Lung (tissue), 12 donors: ENCODE results near the gene UBE2E1. TPM values are rescaled to one million over a fixed set of nuclear protein-coding genes. Genes with fewer than 3 reads are reported as not detected.
A peak's percentile ranks its signal among the peaks of the same experiment; 100 is the strongest.

Experiments used
- ATAC-seq: fragments of 200-7000 bp; cut with Tn5 transposase; one replicate; pipeline ENCODE4 v1.9.1; 2020; ENCODE audit warnings: moderate number of reproducible peaks; ENCODE audit not compliant: insufficient read depth, low FRiP score
- DNase-seq, 3 donors: peaks; one replicate each; pipeline ENCODE4 v3.0.0-alpha.2; 2013 to 2017
- H3K27ac ChIP-seq, 2 donors: one replicate each; pipeline ENCODE4 v1.5.1; 2013; ENCODE audit warnings: mild to moderate bottlenecking in 2 of 2, moderate library complexity in 2 of 2, control low read depth in 1 of 2, inconsistent platforms in 1 of 2, low read depth in 1 of 2, low read length in 1 of 2
- H3K27me3 ChIP-seq, 3 donors: one replicate each; pipeline ENCODE4 v1.5.1; 2013; ENCODE audit warnings: low read length in 2 of 3; ENCODE audit not compliant: control insufficient read depth in 3 of 3, insufficient read depth in 3 of 3
- H3K36me3 ChIP-seq, 4 donors: one replicate each; pipeline ENCODE4 v1.5.1; 2013; ENCODE audit warnings: low read length in 4 of 4, mild to moderate bottlenecking in 1 of 4, moderate library complexity in 1 of 4; ENCODE audit not compliant: control insufficient read depth in 4 of 4, insufficient read depth in 4 of 4
- H3K4me1 ChIP-seq, 5 donors: one replicate each; pipeline ENCODE4 v1.5.1; 2013; ENCODE audit warnings: low read length in 5 of 5, mild to moderate bottlenecking in 2 of 5, moderate library complexity in 1 of 5; ENCODE audit not compliant: control insufficient read depth in 5 of 5, insufficient read depth in 5 of 5
- H3K4me3 ChIP-seq: one replicate; pipeline ENCODE4 v1.5.1; 2013; ENCODE audit warnings: mild to moderate bottlenecking, control low read depth, moderate library complexity
- H3K9ac ChIP-seq, 2 donors: one replicate each; pipeline ENCODE4 v1.5.1; 2013; ENCODE audit warnings: low read length in 2 of 2, control low read depth in 1 of 2; ENCODE audit not compliant: insufficient read depth in 1 of 2
- H3K9me3 ChIP-seq, 4 donors: one replicate each; pipeline ENCODE4 v1.5.1; 2013; ENCODE audit warnings: low read length in 3 of 4, mild to moderate bottlenecking in 1 of 4, moderate library complexity in 1 of 4; ENCODE audit not compliant: control insufficient read depth in 4 of 4, insufficient read depth in 3 of 4
- CTCF ChIP-seq: IDR thresholded peaks from 2 replicates; pipeline ENCODE4 v1.5.1; 2012; ENCODE audit warnings: mild to moderate bottlenecking; ENCODE audit errors: control extremely low read depth, extremely low read depth
- WGBS, 2 donors: extraction: QIAGEN DNeasy Blood & Tissue Kit; methylation state at CpG; one replicate each; pipeline ENCODE4 v1.1.7; 2013; 5-methylcytosine and 5-hydroxymethylcytosine counted together
- polyA plus RNA-seq, 2 donors: library from polyadenylated mRNA; stranded (reverse); fragments of 200-250 nt; gene quantifications; one replicate each; pipeline ENCODE4 v1.2.1, GENCODE V29; 2013
- total RNA-seq, 2 donors: library from RNA; depleted of rRNA in 1 of 2; stranded (reverse); fragments of >200 nt in 1 of 2; gene quantifications; one replicate each; pipeline ENCODE4 v1.2.1, GENCODE V29; 2014 to 2021
- donor health status: control.
- donor health status: control.
- donor health status: Bipolar disorder and iron deficiency.
- donor health status: healthy.
- donor health status: DM: yes; HTN: yes; CAD: no.

The UBE2E1 gene
- total and polyA plus RNA-seq, 4 donors = 74.1 to 156 (median 87.6) TPM

- H3K27me3 ChIP-seq = no peaks in the 10 kb centered on the region
- WGBS, 2 donors = 84 to 92% methylated on average over 7 of the region's 7 CpGs
- no peak overlapping the region for H3K27ac ChIP-seq
- no peak for TF ChIP-seq CTCF
- no peak for ATAC-seq
- DNase-seq = no peak
- H3K36me3 ChIP-seq = peaks cover 0 to 6% (median 2%) of the 10 kb centered on the region in 4 donors
- no peak overlapping the region for H3K9ac ChIP-seq
- no peaks in the 10 kb centered on the region for H3K9me3 ChIP-seq
- H3K4me1 ChIP-seq = peaks cover 0 to 9% (median 0%) of the 10 kb centered on the region in 5 donors
- no peak overlapping the region for H3K4me3 ChIP-seq
Measured at GRCh38 chr3:23926246-23926645, 120.5 kb downstream of the UBE2E1 start.

GRCh38 chr3:23926736-23927135 lies 121.0 kb downstream of the UBE2E1 start:
- H3K27ac ChIP-seq = no peak overlapping the region
- DNase-seq = peak in 1 of 3 donors; percentile 38
- no peak overlapping the region for H3K9ac ChIP-seq
- no peak for ATAC-seq
- TF ChIP-seq CTCF = no peak
- peaks cover 0 to 5% (median 1%) of the 10 kb centered on the region in 4 donors for H3K36me3 ChIP-seq
- peaks cover 0 to 9% (median 0%) of the 10 kb centered on the region in 5 donors for H3K4me1 ChIP-seq
- WGBS, 2 donors = 89% methylated on average over 3 of the region's 3 CpGs
- no peaks in the 10 kb centered on the region for H3K9me3 ChIP-seq
- H3K27me3 ChIP-seq = no peaks in the 10 kb centered on the region
- H3K4me3 ChIP-seq = no peak overlapping the region

GRCh38 chr3:23928524-23928923 lies 122.8 kb downstream of the UBE2E1 start:
- Histone ChIP-seq H3K27ac (peak overlapping the region in 1 of 2 donors; percentile 40), H3K36me3 (no peaks in the 10 kb centered on the region), H3K4me1 (peaks cover 0 to 7% (median 0%) of the 10 kb centered on the region in 5 donors), H3K4me3 (no peak overlapping the region), H3K27me3 (no peaks in the 10 kb centered on the region), H3K9ac (no peak overlapping the region), H3K9me3 (no peaks in the 10 kb centered on the region)
- ATAC-seq (peak; percentile 56), DNase-seq (no peak)
- 40 to 60% methylated on average over 8 of the region's 8 CpGs for WGBS, 2 donors
- TF ChIP-seq CTCF = no peak

GRCh38 chr3:23931597-23931996 lies 125.8 kb downstream of the UBE2E1 start:
- no peak for DNase-seq
- H3K9ac ChIP-seq = no peak overlapping the region
- peaks cover 0 to 4% (median 0%) of the 10 kb centered on the region in 5 donors for H3K4me1 ChIP-seq
- no peaks in the 10 kb centered on the region for H3K27me3 ChIP-seq
- WGBS, 2 donors = 56 to 80% methylated on average over 3 of the region's 3 CpGs
- H3K27ac ChIP-seq = no peak overlapping the region
- TF ChIP-seq CTCF = no peak
- ATAC-seq = no peak
- H3K9me3 ChIP-seq = no peaks in the 10 kb centered on the region
- no peaks in the 10 kb centered on the region for H3K36me3 ChIP-seq
- no peak overlapping the region for H3K4me3 ChIP-seq
